Non-pigmented ciliary epithelial cell (primary cell): ENCODE data around the gene CNTNAP2.
A peak's percentile ranks its signal among the peaks of the same experiment; 100 is the strongest.

ENCODE experiments used
- DNase-seq: peaks from one replicate; pipeline ENCODE4 v3.0.0-alpha.2; 2010; ENCODE audit warnings: low read depth

Gene CNTNAP2

GRCh38 chr7:146772601-146773000 lies 656.0 kb downstream of the CNTNAP2 start:
- DNase-seq, result no peak

GRCh38 chr7:146773506-146773905 lies 656.9 kb downstream of the CNTNAP2 start:
- peak; percentile 23 for DNase-seq

GRCh38 chr7:146781352-146782116 lies 664.9 kb downstream of the CNTNAP2 start:
- DNase-seq, result no peak

- DNase-seq, result no peak
These were observed 670.7 kb downstream of the CNTNAP2 start for GRCh38 chr7:146787266-146787665.

- no peak for DNase-seq
These were observed 671.4 kb downstream of the CNTNAP2 start for GRCh38 chr7:146788008-146788407.

GRCh38 chr7:146791344-146792285 lies 675.0 kb downstream of the CNTNAP2 start:
- DNase-seq, result no peak

- DNase-seq, result no peak
These were observed 688.0 kb downstream of the CNTNAP2 start for GRCh38 chr7:146804620-146805019.

- no peak for DNase-seq
These were observed 688.5 kb downstream of the CNTNAP2 start for GRCh38 chr7:146805082-146805481.

- DNase-seq, result no peak
These were observed 709.7 kb downstream of the CNTNAP2 start for GRCh38 chr7:146826329-146826728.

- DNase-seq, result no peak
These were observed 714.1 kb downstream of the CNTNAP2 start for GRCh38 chr7:146830686-146831085.

- DNase-seq, result no peak
These were observed 715.3 kb downstream of the CNTNAP2 start for GRCh38 chr7:146831875-146832274.

- DNase-seq, result no peak
These were observed 727.8 kb downstream of the CNTNAP2 start for GRCh38 chr7:146844405-146844804.

GRCh38 chr7:146858690-146859089 lies 742.1 kb downstream of the CNTNAP2 start:
- no peak for DNase-seq

- no peak for DNase-seq
These were observed 745.1 kb downstream of the CNTNAP2 start for GRCh38 chr7:146861701-146862100.

GRCh38 chr7:146862415-146862814 lies 745.8 kb downstream of the CNTNAP2 start:
- no peak for DNase-seq

GRCh38 chr7:146864644-146865043 lies 748.0 kb downstream of the CNTNAP2 start:
- no peak for DNase-seq

GRCh38 chr7:146865696-146866095 lies 749.1 kb downstream of the CNTNAP2 start:
- DNase-seq, result no peak

- DNase-seq, result no peak
These were observed 758.1 kb downstream of the CNTNAP2 start for GRCh38 chr7:146874722-146875121.

GRCh38 chr7:146875237-146875785 lies 758.7 kb downstream of the CNTNAP2 start:
- DNase-seq, result no peak

GRCh38 chr7:146875981-146876380 lies 759.4 kb downstream of the CNTNAP2 start:
- no peak for DNase-seq

- no peak for DNase-seq
These were observed 759.8 kb downstream of the CNTNAP2 start for GRCh38 chr7:146876411-146876810.

GRCh38 chr7:146878901-146879300 lies 762.3 kb downstream of the CNTNAP2 start:
- no peak for DNase-seq

GRCh38 chr7:146885231-146885630 lies 768.6 kb downstream of the CNTNAP2 start:
- no peak for DNase-seq
